HG03280 (cell line): ENCODE measurements around the gene SAE1.
"Not testable (repeated sequence)": the region's sequence is repeated elsewhere in the genome, so short reads cannot be mapped to it uniquely, and the experiment has no call there.

Experiments
- ATAC-seq: cut with Tn5 transposase; IDR thresholded peaks from one replicate; pipeline ENCODE4 v1.9.1; 2021; ENCODE audit warnings: mild to moderate bottlenecking, moderate library complexity; ENCODE audit not compliant: unreplicated experiment

The SAE1 gene

GRCh38 chr19:47130589-47131227 is at the start of gene SAE1:
SAE1 (plus strand) TSS chr19:47130835; CDS start chr19:47130931, 96 bp downstream.
- peak; percentile 88 for ATAC-seq

GRCh38 chr19:47081095-47081494 is 49.5 kb upstream of the SAE1 start:
- no peak for ATAC-seq

- ATAC-seq, result no peak
These were observed 48.1 kb upstream of the SAE1 start for GRCh38 chr19:47082493-47082892.

GRCh38 chr19:47084879-47085439 is 45.7 kb upstream of the SAE1 start:
- no peak for ATAC-seq

- ATAC-seq, result no peak
These were observed 44.4 kb upstream of the SAE1 start for GRCh38 chr19:47086280-47086679.

- no peak for ATAC-seq
These were observed 40.8 kb upstream of the SAE1 start for GRCh38 chr19:47089767-47090350.

- ATAC-seq, result no peak
These were observed 37.4 kb upstream of the SAE1 start for GRCh38 chr19:47093254-47093653.

GRCh38 chr19:47093841-47094240 is 36.8 kb upstream of the SAE1 start:
- peak; percentile 48 for ATAC-seq

- no peak for ATAC-seq
These were observed 35.8 kb upstream of the SAE1 start for GRCh38 chr19:47094557-47095475.

- no peak for ATAC-seq
These were observed 35.0 kb upstream of the SAE1 start for GRCh38 chr19:47095476-47096099.

- no peak for ATAC-seq
These were observed 34.4 kb upstream of the SAE1 start for GRCh38 chr19:47096100-47096704.

- ATAC-seq, result no peak
These were observed 33.9 kb upstream of the SAE1 start for GRCh38 chr19:47096721-47097120.

- ATAC-seq, result no peak
These were observed 33.0 kb upstream of the SAE1 start for GRCh38 chr19:47097396-47098201.

- no peak for ATAC-seq
These were observed 32.0 kb upstream of the SAE1 start for GRCh38 chr19:47098608-47099007.

GRCh38 chr19:47099576-47100050 is 31.0 kb upstream of the SAE1 start:
- ATAC-seq, result no peak

GRCh38 chr19:47100290-47100689 is 30.3 kb upstream of the SAE1 start:
- no peak for ATAC-seq

- ATAC-seq, result not testable (repeated sequence)
These were observed 29.5 kb upstream of the SAE1 start for GRCh38 chr19:47101116-47101515.

GRCh38 chr19:47102346-47103060 is 28.1 kb upstream of the SAE1 start:
- no peak for ATAC-seq

GRCh38 chr19:47104680-47105079 is 26.0 kb upstream of the SAE1 start:
- ATAC-seq, result no peak
